HCT116 (cell line): ENCODE data around the gene IBA57. TPM values are rescaled to one million over a fixed set of nuclear protein-coding genes. Genes with fewer than 3 reads are reported as not detected.

Experiments used
- ATAC-seq: fragments of 200-7000 bp; cut with Tn5 transposase; 2 replicates; pipeline ENCODE4 v1.9.1; 2020; ENCODE audit warnings: mild to moderate bottlenecking, moderate library complexity
- BruUV-seq: library from RNA; stranded (reverse); fragments of 400-500 nt; replicated peaks from 2 replicates; lab custom pipeline; 2021; lab: Mats Ljungman, UMichigan
- CTCF ChIA-PET: fragments of 300-600 bp; sonication (Branson Sonifier 250); formaldehyde crosslinking; loops from one replicate; lab custom pipeline; 2021; ENCODE audit warnings: antibody characterized with exemption; lab: Charles Lee
- POLR2A ChIA-PET: fragments of 300-600, 350-600 bp; sonication (Branson Sonifier 250); formaldehyde crosslinking; loops from one replicate; lab custom pipeline; 2021; ENCODE audit warnings: antibody characterized with exemption; lab: Charles Lee
- RAD21 ChIA-PET, 2 experiments: fragments of 300-600 bp; sonication (Branson Sonifier 250); formaldehyde crosslinking; loops; one replicate each; lab custom pipeline; 2023; ENCODE audit warnings: low total read pairs in 2 of 2; ENCODE audit not compliant: uncharacterized antibody in 2 of 2, unreplicated experiment in 2 of 2, low non-redundant PET in 1 of 2; lab: Charles Lee
- DNase-seq: peaks from one replicate; pipeline ENCODE4 v3.0.0-alpha.2; 2010; ENCODE audit warnings: low read depth, low spot score
- H2AFZ ChIP-seq: fragments of 200-600 bp; shearing (Covaris generic), sonication (generic); 2 replicates; pipeline ENCODE4 v1.6.1; 2017; ENCODE audit warnings: low read depth, mixed run types, mixed read lengths, antibody characterized with exemption, low read length; ENCODE audit not compliant: poor library complexity, severe bottlenecking
- H3K27ac ChIP-seq: 2 replicates; pipeline ENCODE4 v1.5.1; 2012; ENCODE audit warnings: low read depth, low read length
- H3K27me3 ChIP-seq: fragments of 200-600 bp; sonication (generic); 2 replicates; pipeline ENCODE4 v1.6.1; 2016; ENCODE audit warnings: mixed run types, low read length, mixed read lengths; ENCODE audit not compliant: insufficient read depth
- H3K36me3 ChIP-seq, 2 experiments: fragments of 200-500 bp in 1 of 2; fragments of 200-600 bp in 1 of 2; sonication (Bioruptor generic) in 1 of 2; sonication (generic) in 1 of 2; 2 replicates each; pipeline versions ENCODE4 v1.5.1 to v1.6.1; 2014 to 2016; ENCODE audit warnings: low read length in 2 of 2, inconsistent platforms in 1 of 2, mixed read lengths in 1 of 2, mixed run types in 1 of 2; ENCODE audit not compliant: insufficient read depth in 2 of 2, control insufficient read depth in 1 of 2
- H3K4me1 ChIP-seq, 2 experiments: fragments of 200-600 bp in 1 of 2; sonication (generic) in 1 of 2; 2 replicates each; pipeline versions ENCODE4 v1.5.1 to v1.6.1; 2012 to 2017; ENCODE audit warnings: low read length in 2 of 2, inconsistent platforms in 1 of 2, mild to moderate bottlenecking in 1 of 2, mixed read lengths in 1 of 2, mixed run types in 1 of 2, moderate library complexity in 1 of 2; ENCODE audit not compliant: insufficient read depth in 2 of 2, control insufficient read depth in 1 of 2
- H3K4me2 ChIP-seq: fragments of 200-600 bp; sonication (generic); 2 replicates; pipeline ENCODE4 v1.6.1; 2017; ENCODE audit warnings: mixed run types, low read length, mixed read lengths
- H3K4me3 ChIP-seq, 2 experiments: fragments of 200-600 bp in 1 of 2; sonication (generic) in 1 of 2; replicated peaks in 1 of 2; 2 replicates each; pipeline ENCODE4 v1.5.1; 2011 to 2016; ENCODE audit warnings: low read length in 2 of 2, control low read depth in 1 of 2, low read depth in 1 of 2, mild to moderate bottlenecking in 1 of 2, mixed read lengths in 1 of 2, mixed run types in 1 of 2
- H3K79me2 ChIP-seq: fragments of 200-600 bp; sonication (generic); 2 replicates; pipeline ENCODE4 v1.6.1; 2017; ENCODE audit warnings: mild to moderate bottlenecking, mixed run types, low read length, moderate library complexity, mixed read lengths; ENCODE audit not compliant: insufficient read depth
- H3K9ac ChIP-seq: fragments of 200-600 bp; sonication (generic); 2 replicates; pipeline ENCODE4 v1.6.1; 2016; ENCODE audit warnings: low read length, mixed read lengths
- H3K9me2 ChIP-seq: fragments of 200-600 bp; sonication (generic), shearing (Covaris generic); 2 replicates; pipeline ENCODE4 v1.6.1; 2017; ENCODE audit warnings: mixed run types, mild to moderate bottlenecking, moderate library complexity; ENCODE audit not compliant: insufficient read depth
- H3K9me3 ChIP-seq, 2 experiments: fragments of 200-500 bp in 1 of 2; fragments of 200-600 bp in 1 of 2; sonication (Bioruptor generic) in 1 of 2; sonication (generic) in 1 of 2; 2 replicates each; pipeline ENCODE4 v1.6.1; 2014 to 2017; ENCODE audit warnings: low read length in 2 of 2, mixed read lengths in 2 of 2, inconsistent platforms in 1 of 2, low read depth in 1 of 2, mild to moderate bottlenecking in 1 of 2, mixed run types in 1 of 2, moderate library complexity in 1 of 2; ENCODE audit not compliant: control insufficient read depth in 1 of 2, insufficient read depth in 1 of 2
- H4K20me1 ChIP-seq: fragments of 200-600 bp; sonication (generic), shearing (Covaris generic); 2 replicates; pipeline ENCODE4 v1.6.1; 2017; ENCODE audit warnings: mixed run types, mild to moderate bottlenecking, moderate library complexity; ENCODE audit not compliant: insufficient read depth
- EZH2phosphoT487 ChIP-seq: fragments of 200-600 bp; IDR thresholded peaks from 2 replicates; pipeline ENCODE4 v1.6.1; 2018; ENCODE audit warnings: antibody characterized with exemption, borderline replicate concordance
- RAD21 ChIP-seq: IDR thresholded peaks from 2 replicates; pipeline ENCODE4 v1.6.1; 2012; ENCODE audit warnings: low read depth, mild to moderate bottlenecking
- SP1 ChIP-seq: IDR thresholded peaks from 2 replicates; pipeline ENCODE4 v1.6.1; 2012; ENCODE audit warnings: low read depth
- TCF7L2 ChIP-seq: IDR thresholded peaks from 2 replicates; pipeline ENCODE4 v1.7.0; 2011; ENCODE audit warnings: borderline replicate concordance, inconsistent platforms; ENCODE audit not compliant: insufficient read depth, insufficient read length; ENCODE audit errors: extremely low read depth
- YY1 ChIP-seq: IDR thresholded peaks from 2 replicates; pipeline ENCODE4 v1.6.1; 2011; ENCODE audit warnings: low read length, low read depth, moderate library complexity, mild to moderate bottlenecking; ENCODE audit not compliant: insufficient replicate concordance; ENCODE audit errors: extremely low read depth
- ZFX ChIP-seq: fragments of 450-650 bp; IDR thresholded peaks from 2 replicates; pipeline ENCODE4 v1.6.1; 2017
- intact Hi-C: fragments of 100-400 bp; cut with micrococcal nuclease; formaldehyde crosslinking; loops from 2 replicates; pipeline ENCODE4 v1.10.0; 2022
- total RNA-seq: library from RNA; stranded (reverse); gene quantifications from one replicate; pipeline ENCODE4 v1.2.1, GENCODE V29; 2021; ENCODE audit not compliant: unreplicated experiment
- TF ChIP-seq, protein P1 (sequence below), 3 experiments: fragments of 200-600 bp in 1 of 3; sonication (generic) in 1 of 3; IDR thresholded peaks in 2 of 3; conservative IDR thresholded peaks in 1 of 3; 2 replicates each; pipeline ENCODE4 v1.5.1; 2012 to 2017; ENCODE audit warnings: low read depth in 2 of 3, low read length in 2 of 3, antibody characterized with exemption in 1 of 3, borderline replicate concordance in 1 of 3, control low read depth in 1 of 3, mild to moderate bottlenecking in 1 of 3, mixed read lengths in 1 of 3, mixed run types in 1 of 3, moderate library complexity in 1 of 3; ENCODE audit not compliant: insufficient read depth in 1 of 3

IBA57 gene
- total RNA-seq, 1 experiment from 2014 or later, result 11.6 TPM

DNA sequence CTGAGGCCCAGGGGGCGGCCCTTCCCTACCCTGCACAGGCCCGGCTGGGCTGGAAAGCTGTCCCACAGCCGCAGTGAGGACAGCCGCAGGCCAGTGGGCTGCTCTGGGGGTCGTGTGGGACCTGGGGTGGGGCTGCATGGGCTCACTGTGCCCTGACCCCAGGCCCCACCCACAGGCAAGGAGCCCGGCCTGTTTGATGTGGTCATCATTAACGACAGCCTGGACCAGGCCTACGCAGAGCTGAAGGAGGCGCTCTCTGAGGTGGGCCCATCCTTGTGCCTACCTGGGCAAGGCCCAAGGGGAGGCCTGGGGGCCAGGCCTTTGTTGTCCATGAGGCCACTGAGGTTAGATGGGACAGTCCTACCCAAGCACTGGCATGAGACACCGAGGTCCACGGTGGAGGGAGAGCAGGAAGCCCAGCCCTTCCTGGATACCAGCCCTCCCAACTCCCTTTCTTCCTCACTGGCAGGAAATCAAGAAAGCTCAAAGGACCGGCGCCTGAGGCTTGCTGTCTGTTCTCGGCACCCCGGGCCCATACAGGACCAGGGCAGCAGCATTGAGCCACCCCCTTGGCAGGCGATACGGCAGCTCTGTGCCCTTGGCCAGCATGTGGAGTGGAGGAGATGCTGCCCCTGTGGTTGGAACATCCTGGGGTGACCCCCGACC is 17.3 kb upstream of the IBA57 start:
- Histone ChIP-seq H2AFZ (no peak overlapping the region), H3K4me3 (no peak overlapping the region), H3K79me2 (peaks cover 27% of the 10 kb centered on the region), H3K27ac (no peak overlapping the region; the same call in 1 of the 2 replicates)
- ATAC-seq, result peak; percentile 23; the same call in 1 of the 2 replicates
- RAD21 ChIA-PET, result no interaction called here
- TF ChIP-seq, protein P1, sequence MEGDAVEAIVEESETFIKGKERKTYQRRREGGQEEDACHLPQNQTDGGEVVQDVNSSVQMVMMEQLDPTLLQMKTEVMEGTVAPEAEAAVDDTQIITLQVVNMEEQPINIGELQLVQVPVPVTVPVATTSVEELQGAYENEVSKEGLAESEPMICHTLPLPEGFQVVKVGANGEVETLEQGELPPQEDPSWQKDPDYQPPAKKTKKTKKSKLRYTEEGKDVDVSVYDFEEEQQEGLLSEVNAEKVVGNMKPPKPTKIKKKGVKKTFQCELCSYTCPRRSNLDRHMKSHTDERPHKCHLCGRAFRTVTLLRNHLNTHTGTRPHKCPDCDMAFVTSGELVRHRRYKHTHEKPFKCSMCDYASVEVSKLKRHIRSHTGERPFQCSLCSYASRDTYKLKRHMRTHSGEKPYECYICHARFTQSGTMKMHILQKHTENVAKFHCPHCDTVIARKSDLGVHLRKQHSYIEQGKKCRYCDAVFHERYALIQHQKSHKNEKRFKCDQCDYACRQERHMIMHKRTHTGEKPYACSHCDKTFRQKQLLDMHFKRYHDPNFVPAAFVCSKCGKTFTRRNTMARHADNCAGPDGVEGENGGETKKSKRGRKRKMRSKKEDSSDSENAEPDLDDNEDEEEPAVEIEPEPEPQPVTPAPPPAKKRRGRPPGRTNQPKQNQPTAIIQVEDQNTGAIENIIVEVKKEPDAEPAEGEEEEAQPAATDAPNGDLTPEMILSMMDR (IDR thresholded peaks at IDR 0.05 in 2 of 3, conservative IDR thresholded peaks at IDR 0.05 in 1 of 3; ENCODE audit: borderline replicate concordance in 1 of 3, insufficient read depth in 1 of 3, low read depth in 2 of 3, low read length in 2 of 3), result 0 out of 6 replicates have a peak, but pooled peaks of 1 of the 3 experiments have one; percentile 10
- no peak for TF ChIP-seq YY1
- TF ChIP-seq, all 23 proteins: peak for 1
- intact Hi-C loops, result no loop called here
- no peaks in the 10 kb centered on the region for H4K20me1 ChIP-seq
- H3K36me3 ChIP-seq, result 0 out of 4 replicates have a peak, but pooled peaks cover 0 to 6% of the 10 kb centered on the region in 2 experiments
- no peaks in the 10 kb centered on the region for H3K27me3 ChIP-seq
- H3K9me2 ChIP-seq, result no peaks in the 10 kb centered on the region
- ChIA-PET POLR2A (no interaction called here), CTCF (no interaction called here)
- no peak overlapping the region for H3K9ac ChIP-seq
- H3K4me2 ChIP-seq, result no peak overlapping the region
- H3K9me3 ChIP-seq, result no peaks in the 10 kb centered on the region
- no peaks in the 10 kb centered on the region for H3K4me1 ChIP-seq
- BruUV-seq, result no TSS peak
- no peak for DNase-seq

DNA sequence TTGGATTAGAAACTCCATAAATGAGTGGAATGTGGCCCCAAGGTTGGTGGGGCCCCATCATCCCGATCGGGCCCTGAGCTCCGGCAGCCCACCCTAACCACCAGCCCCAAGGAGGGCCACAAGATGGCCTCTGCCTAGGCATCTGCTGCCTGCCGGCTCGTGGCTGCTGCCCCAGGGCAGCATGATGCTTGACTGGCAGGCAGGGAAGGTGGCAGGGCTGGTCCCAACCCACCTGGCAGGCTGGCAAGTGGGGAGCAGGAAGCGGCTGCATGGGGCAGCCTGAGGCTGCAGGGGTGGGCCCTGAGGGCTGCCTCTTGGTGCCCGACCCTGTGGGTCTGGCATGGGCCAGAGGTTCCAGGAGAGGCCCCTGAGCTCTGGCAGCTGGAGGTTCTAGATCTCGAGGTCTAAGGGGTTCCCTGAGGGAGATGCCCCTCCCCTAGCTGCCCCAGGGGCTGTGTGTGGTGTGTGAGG is 16.6 kb upstream of the IBA57 start:
- BruUV-seq, result no TSS peak
- Histone ChIP-seq H3K27ac (no peak overlapping the region), H3K9ac (no peak overlapping the region), H3K9me2 (no peaks in the 10 kb centered on the region), H3K36me3 (0 out of 4 replicates have a peak, but pooled peaks cover 0 to 6% of the 10 kb centered on the region in 2 experiments), H4K20me1 (no peaks in the 10 kb centered on the region), H2AFZ (no peak overlapping the region), H3K9me3 (no peaks in the 10 kb centered on the region), H3K4me3 (no peak overlapping the region), H3K4me2 (no peak overlapping the region), H3K27me3 (no peaks in the 10 kb centered on the region), H3K79me2 (peaks cover 20% of the 10 kb centered on the region), H3K4me1 (no peaks in the 10 kb centered on the region)
- ChIA-PET CTCF (no interaction called here), RAD21 (no interaction called here), POLR2A (no interaction called here)
- ATAC-seq (peak; percentile 8; the same call in 1 of the 2 replicates), DNase-seq (no peak)
- TF ChIP-seq YY1, result no peak
- TF ChIP-seq EZH2phosphoT487, result no peak
- TF ChIP-seq RAD21, result no peak
- no peak for TF ChIP-seq TCF7L2
- TF ChIP-seq ZFX, result no peak
- no peak for TF ChIP-seq SP1
- intact Hi-C loops, result no loop called here
